Right renal cortex interstitium (tissue), 3 donors: ENCODE results near the gene NLRX1. TPM values are rescaled to one million over a fixed set of nuclear protein-coding genes. Genes with fewer than 3 reads are reported as not detected.
"Not testable (repeated sequence)": the region's sequence is repeated elsewhere in the genome, so short reads cannot be mapped to it uniquely, and the experiment has no call there.

ENCODE experiments used
- DNase-seq, 3 donors: peaks; one replicate each; pipeline ENCODE4 v3.0.0-alpha.2; 2013; ENCODE audit warnings: low read depth in 3 of 3, low spot score in 2 of 3
- polyA plus RNA-seq, 3 donors: library from polyadenylated mRNA; unstranded; fragments of 120-200 nt; gene quantifications; one replicate each; pipeline ENCODE4 v1.2.1, GENCODE V29; 2013; ENCODE audit not compliant: insufficient read length in 3 of 3

NLRX1 gene
- polyA plus RNA-seq, 3 donors, result 9.7 to 11.3 (median 10.3) TPM

DNA sequence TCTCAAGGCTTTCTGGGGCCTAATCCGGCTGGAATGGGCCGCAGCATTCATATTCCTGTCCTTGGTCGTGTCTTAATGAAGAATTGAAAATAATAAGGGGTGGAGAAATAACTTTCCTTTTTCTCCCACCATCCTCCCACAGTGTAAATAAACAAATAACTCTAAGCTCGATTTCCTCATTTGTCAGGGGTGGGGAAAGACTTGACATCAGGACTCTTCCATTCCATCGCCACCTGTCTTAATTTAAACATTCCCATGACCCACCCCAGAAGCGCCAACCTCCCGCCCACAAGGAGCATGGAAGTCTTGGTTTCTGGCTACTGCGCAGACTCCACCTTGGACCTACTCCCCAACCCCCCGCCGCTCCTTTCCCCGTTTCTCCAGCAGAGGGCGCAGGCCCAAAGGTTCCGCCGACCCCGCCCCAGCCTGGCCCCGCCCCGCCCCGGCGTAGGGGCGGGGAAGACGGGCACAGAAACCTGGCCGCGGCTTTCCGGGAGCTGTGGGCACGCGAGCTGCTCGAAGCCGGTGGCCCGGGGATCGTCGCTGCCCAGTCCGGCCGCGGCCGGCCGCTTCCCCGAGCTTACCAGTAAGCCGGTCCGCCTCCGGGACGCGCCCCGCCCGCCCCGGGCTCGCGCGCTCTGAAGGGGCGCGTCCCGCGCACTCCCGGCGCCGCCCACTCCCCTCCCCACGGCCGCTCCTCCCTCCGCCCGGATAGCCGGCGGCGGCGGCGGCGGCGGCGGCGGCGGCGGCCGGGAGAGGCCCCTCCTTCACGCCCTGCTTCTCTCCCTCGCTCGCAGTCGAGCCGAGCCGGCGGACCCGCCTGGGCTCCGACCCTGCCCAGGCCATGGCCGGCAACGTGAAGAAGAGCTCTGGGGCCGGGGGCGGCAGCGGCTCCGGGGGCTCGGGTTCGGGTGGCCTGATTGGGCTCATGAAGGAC lies 37.3 kb downstream of the NLRX1 start, which contains the start of gene CBL:
Gene CBL (plus strand): TSS at position 766 of the 937 bp plus-strand sequence. CDS start 79 bp downstream, at position 845.
- DNase-seq, result peak; percentile 87 to 92 (median 90)

DNA sequence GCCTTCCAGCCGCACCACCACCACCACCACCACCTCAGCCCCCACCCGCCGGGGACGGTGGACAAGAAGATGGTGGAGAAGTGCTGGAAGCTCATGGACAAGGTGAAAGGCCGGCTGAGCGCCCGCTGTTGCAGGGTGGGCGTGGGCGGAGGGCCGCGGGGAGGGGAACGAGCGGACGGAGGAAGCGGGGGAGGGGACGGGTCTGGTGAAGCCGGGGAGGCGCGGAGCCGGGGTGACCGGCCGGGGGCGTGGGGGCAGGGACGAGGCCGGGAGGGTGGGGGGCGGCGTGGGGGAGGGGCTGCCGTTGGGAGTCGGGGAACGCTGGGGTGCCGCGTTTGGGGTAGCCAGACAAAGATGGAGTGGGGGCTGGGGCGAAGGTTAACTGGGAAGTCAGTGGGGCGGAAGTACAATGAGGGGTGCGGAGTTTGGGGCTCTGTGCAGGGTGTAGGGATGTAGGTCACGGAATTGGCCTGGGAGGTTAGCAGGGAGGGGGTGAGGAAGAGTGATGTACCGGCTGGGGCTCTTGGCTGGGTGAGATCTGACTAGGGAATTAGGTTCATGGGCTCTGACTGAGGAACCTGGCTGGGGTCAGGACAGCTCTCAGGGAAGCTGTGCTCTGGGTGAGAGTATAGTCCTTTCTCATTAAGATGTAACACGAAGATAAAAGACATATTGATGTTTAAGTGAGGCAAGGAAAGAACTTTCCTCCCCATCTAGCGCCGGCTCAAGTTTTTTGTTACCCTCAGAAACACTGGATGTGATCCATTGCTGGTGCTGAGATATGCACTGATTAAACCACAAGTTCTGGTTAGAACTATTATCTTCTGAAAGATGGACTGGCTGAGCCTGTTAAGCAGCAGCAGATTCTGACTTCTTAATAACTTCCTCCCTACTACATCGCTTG lies 38.2 kb downstream of the NLRX1 start:
- no peak for DNase-seq

DNA sequence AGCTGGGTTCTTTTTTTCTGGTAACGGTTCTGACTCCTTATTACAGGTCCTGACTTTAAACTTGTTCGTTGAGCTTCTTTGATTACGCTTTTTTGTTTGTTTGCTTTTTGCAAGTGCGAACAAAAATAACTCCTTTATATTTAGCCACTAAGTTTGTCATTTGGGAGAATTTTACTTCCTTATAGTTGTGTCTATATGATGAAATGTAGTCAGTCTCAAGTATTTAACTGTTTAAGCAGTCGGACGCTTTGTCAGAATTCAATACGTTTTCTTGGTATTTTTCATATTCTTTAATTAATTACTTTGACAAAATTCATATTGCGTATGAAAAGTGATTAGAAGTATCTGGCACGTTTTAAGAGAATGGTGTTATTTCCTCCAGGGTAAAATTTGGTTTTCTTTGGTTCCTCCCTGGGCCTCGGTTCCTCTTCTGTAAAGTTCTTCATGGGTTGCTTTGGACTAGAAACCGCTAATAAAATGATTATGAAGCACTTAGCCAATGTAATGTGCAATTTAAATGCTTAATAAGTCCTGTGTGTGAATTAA lies 39.0 kb downstream of the NLRX1 start:
- DNase-seq, result no peak

DNA sequence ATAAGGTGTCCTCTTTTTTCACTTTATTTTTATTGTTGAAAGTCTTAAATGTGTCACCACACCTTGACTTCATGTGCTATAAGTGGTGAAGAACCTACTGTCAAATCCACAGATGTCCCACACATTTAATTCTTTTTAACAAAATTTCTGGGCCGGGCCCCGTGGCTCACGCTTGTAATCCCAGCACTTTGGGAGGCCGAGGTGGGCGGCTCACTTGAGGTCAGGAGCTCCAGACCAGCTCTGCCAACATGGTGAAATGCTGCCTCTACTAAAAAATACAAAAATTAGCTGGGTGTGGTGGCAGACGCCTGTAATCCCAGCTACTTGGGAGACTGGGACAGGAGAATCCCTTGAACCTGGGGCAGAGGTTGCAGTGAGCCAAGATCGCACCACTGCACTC lies 40.7 kb downstream of the NLRX1 start:
- DNase-seq, result no peak

DNA sequence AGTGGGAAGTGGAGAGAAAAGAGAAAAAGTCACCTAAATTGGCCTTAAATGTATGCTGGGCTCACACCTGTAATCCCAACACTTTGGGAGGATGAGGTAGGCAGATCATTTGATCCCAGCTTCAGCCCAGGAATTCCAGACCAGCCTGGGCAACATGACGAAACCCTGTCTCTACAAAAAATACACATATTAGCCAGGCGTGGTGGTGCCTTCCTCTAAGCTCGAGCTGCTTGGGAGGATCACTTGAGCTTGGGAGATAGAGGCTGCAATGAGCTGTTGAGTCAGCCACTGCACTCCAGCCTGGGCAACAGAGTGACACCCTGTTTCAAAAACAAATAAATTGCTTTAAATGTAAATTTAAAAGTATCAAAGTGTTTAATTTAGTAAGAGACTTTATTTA lies 41.5 kb downstream of the NLRX1 start:
- no peak for DNase-seq

DNA sequence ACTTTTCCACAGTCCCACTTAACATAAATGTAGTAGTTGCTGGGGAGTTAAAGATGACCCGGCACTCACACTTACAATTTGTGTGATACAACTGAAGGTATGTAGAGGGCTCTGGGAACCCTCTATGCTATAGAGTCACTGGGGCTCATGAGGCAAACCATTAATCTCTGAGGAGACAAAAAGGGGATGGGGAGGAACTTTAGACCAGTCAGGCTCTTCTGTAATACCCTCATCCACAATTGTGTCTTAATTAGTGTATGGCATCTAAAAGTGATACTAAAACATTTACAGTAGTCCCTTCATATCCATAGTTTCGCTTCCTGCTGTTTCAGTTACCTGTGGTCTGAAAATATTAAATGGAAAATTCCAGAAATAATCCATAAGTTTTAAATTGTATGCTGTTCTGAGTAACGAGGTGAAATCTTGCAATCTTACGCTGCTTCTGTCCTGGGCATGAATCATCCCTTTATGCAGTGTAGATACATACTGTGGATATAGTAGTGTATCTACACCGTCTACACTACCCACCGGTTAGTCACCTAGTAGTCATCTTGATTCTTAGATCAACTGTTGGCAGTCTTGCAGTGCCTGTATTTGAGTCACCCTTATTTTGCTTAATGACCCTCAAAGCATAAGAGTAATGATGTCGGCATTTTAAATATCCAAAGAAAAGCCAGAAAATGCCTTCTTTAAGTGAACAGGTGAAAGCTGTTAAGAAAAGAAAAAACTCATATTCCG lies 49.8 kb downstream of the NLRX1 start:
- no peak for DNase-seq

DNA sequence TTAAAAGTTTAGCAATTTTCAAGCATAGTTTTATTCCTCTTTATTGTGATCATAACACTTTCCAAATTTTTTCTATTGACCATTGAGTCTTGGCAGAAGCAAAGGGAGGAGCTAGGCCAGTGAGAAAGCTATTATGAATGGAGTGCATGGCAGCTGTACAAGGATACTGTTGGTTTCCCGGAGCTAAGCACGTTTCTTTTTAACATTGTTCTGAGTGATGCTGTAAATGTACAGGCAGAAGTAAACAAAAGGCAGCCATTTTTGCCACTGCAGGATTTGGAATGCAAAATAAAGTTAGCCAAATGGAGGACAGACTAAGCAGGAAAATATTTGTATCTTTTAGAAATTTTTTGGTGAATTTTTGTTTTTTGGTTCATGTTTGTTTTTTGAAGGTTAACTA lies 53.8 kb downstream of the NLRX1 start:
- no peak for DNase-seq

DNA sequence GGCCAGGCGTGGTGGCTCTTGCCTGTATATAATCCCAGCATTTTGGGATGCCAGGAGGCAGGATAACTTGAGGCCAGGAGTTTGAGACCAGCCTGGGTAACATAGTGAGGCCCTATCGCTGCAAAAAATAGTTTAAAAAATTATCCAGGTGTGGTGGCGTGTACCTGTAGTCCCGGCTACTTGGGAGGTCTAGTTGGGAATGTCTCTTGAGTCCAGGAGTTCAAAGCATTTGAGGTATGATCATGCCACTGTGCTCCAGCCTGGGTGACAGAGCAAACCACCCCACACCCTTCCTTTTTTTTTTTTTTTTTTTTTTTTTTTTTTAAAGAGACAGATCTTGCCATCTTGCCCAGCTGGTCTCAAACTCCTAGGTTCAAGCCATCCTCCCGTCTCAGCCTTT lies 54.4 kb downstream of the NLRX1 start:
- no peak for DNase-seq

DNA sequence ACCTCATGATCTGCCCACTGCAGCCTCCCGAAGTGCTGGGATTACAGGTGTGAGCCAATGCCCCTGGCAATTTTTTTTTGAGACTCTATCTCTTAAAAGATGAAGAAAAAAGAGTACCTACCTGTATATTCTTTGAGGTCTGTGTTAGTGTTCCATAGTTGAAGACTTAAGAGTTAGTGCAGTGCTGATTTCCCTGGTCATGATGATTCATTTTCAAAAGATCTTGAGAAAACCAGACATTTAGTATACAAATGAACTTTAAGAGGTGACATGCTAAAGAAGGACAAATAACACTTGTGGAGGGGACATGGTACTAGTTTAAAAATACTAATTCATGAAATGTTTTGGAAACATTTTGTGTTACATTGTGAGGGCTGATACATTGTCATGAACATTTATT lies 55.3 kb downstream of the NLRX1 start:
- DNase-seq, result no peak

DNA sequence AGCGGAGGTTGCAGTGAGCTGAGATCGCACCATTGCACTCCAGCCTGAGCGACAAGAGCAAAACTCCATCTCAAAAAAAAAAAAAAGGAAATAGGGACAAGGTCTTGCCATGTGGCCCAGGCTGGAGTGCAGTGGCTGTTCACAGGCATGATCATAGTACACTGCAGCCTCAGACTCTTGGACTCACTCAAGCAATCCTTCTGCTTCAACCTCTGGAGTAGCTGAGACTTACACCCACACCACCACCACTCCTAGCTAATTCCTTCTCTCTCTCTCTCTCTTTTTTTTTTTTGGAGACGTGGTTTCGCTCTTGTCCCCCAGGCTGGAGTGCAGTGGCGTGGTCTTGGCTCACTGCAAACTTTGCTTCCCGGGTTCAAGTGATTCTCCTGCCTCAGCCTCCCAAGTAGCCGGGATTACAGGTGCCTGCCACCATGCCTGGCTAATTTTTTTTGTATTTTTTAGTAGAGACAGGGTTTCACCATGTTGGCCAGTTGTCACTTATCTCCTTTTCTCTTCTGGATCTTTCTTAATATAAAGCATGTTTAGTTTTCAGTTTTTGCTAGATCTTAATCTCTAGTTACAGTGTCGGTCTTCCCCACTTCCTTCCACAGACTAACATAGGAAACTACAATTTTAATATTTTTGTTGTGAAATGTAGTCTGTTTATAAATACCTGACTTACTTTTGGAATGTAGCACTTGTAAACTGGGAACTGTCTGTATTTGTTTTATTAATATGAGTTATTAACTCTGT lies 60.2 kb downstream of the NLRX1 start:
- not testable (repeated sequence) for DNase-seq

DNA sequence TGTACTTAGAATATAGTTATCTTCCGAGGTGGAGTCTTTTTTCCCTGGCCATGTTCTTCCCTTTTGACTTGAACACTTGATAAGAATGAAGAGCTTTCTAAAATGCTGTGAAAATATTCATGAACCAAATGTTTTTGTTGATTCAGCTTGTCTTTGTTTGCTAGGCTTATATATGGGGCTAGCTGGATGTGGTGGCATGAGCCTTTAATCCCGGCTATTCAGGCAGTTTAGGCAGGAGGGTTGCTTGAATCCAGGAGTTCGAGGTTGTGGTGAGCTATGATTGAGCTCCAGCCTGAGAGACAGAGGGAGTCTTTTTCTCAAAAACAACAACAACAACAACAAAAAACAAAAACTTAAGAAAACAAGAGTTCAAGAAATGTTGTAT lies 60.8 kb downstream of the NLRX1 start:
- DNase-seq, result no peak

DNA sequence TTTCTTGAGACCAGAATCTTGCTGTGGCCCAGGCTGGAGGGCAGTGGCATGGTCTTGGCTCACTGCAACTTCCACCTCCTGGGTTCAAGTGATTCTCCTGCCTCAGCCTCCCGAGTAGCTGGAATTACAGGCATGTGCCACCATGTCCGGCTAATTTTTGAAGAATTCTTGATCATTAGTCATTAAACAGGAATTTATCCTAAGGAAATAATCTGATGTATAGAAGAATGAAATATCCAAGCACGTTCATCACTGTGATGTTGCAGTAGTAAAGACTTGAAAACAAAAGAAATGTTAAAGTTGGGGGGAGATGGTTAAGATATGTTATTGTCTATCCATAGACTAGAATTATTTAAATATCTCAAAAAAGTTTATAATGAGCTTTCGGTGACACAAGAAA lies 61.2 kb downstream of the NLRX1 start:
- no peak for DNase-seq

Other genes with a start within 250 kb of the NLRX1 start
- gene BCL9L, start 242.8 kb upstream of the NLRX1 start, polyA plus RNA-seq, result 10 to 100 TPM; 21.3 to 23.4 (median 23.0) TPM
- gene UPK2, start 212.4 kb upstream of the NLRX1 start, polyA plus RNA-seq, result 10 to 100 TPM in 1 of 3 donors, 1 to 10 TPM in 1, under 1 TPM in 1; 0.22 to 16.8 (median 7.0) TPM
- not detected for gene FOXR1, start 197.0 kb upstream of the NLRX1 start, polyA plus RNA-seq
- gene CENATAC, start 170.6 kb upstream of the NLRX1 start, polyA plus RNA-seq, result 10 to 100 TPM; 16.1 to 17.8 (median 17.1) TPM
- 1,000 to 10,000 TPM; 1,153 to 1,249 (median 1,180) TPM for gene RPS25, start 150.4 kb upstream of the NLRX1 start, polyA plus RNA-seq
- gene TRAPPC4, start 150.0 kb upstream of the NLRX1 start, polyA plus RNA-seq, result 100 to 1,000 TPM in 2 of 3 donors, 10 to 100 TPM in 1; 92.9 to 142 (median 100) TPM
- 100 to 1,000 TPM in 1 of 3 donors, 10 to 100 TPM in 2; 81.1 to 115 (median 99.9) TPM for gene SLC37A4, start 137.8 kb upstream of the NLRX1 start, polyA plus RNA-seq
- gene HYOU1, start 111.5 kb upstream of the NLRX1 start, polyA plus RNA-seq, result 100 to 1,000 TPM; 110 to 129 (median 127) TPM
- 10 to 100 TPM; 52.2 to 59.8 (median 54.6) TPM for gene VPS11, start 100.9 kb upstream of the NLRX1 start, polyA plus RNA-seq
- 10 to 100 TPM; 24.5 to 29.5 (median 26.8) TPM for gene HMBS, start 83.8 kb upstream of the NLRX1 start, polyA plus RNA-seq
- 10 to 100 TPM; 55.7 to 62.6 (median 56.9) TPM for gene DPAGT1, start 66.9 kb upstream of the NLRX1 start, polyA plus RNA-seq
- gene C2CD2L, start 61.4 kb upstream of the NLRX1 start, polyA plus RNA-seq, result 10 to 100 TPM in 1 of 3 donors, 1 to 10 TPM in 2; 9.3 to 12.0 (median 9.5) TPM
- gene HINFP, start 47.1 kb upstream of the NLRX1 start, polyA plus RNA-seq, result 10 to 100 TPM; 24.3 to 30.5 (median 29.3) TPM
- gene ABCG4, start 19.7 kb upstream of the NLRX1 start, polyA plus RNA-seq, result under 1 TPM; 0.74 to 0.79 (median 0.74) TPM
- gene NHERF4, start 16.8 kb downstream of the NLRX1 start, polyA plus RNA-seq, result 10 to 100 TPM; 11.7 to 15.4 (median 12.0) TPM
- gene CBL, start 37.6 kb downstream of the NLRX1 start, polyA plus RNA-seq, result 10 to 100 TPM; 19.5 to 19.8 (median 19.7) TPM
- gene MCAM, start 148.4 kb downstream of the NLRX1 start, polyA plus RNA-seq, result 10 to 100 TPM; 48.5 to 51.9 (median 51.6) TPM
- 10 to 100 TPM; 28.4 to 32.3 (median 28.8) TPM for gene RNF26, start 165.8 kb downstream of the NLRX1 start, polyA plus RNA-seq
- 10 to 100 TPM; 22.5 to 25.9 (median 25.0) TPM for gene C1QTNF5, start 172.2 kb downstream of the NLRX1 start, polyA plus RNA-seq
- gene MFRP, start 178.0 kb downstream of the NLRX1 start, polyA plus RNA-seq, result not detected
- gene USP2, start 213.0 kb downstream of the NLRX1 start, polyA plus RNA-seq, result 10 to 100 TPM in 1 of 3 donors, 1 to 10 TPM in 2; 7.1 to 11.8 (median 8.7) TPM